ENCODE data around the gene BMPER. TPM values are rescaled to one million over a fixed set of nuclear protein-coding genes. Genes with fewer than 3 reads are reported as not detected.

Gene BMPER
- total and polyA plus RNA-seq, 2 of the 8 experiments (the other 6 are each of a cell fraction or from before 2014, with no cell fraction given), result 0.33 to 0.69 TPM

- 97% methylated on average over 30 of the region's 30 CpGs; no CpG with 5 or more reads in 1 of the 2 experiments for WGBS, 2 experiments (ENCODE audit: extremely low coverage in 1 of 2, insufficient coverage in 1 of 2, insufficient read length in 1 of 2, insufficient replicate concordance in 2 of 2, low coverage in 1 of 2, low lambda C conversion rate in 2 of 2, missing lambda C conversion rate in 1 of 2)
- ChIA-PET POLR2A (ENCODE audit: partially characterized antibody) (no interaction called here), CTCF (ENCODE audit: partially characterized antibody) (interaction anchor here (1.0 to 4.2 kb wide), 5 partner anchors 9 to 169 kb away, joined by 3 to 19 read pairs (median 6); no protein-coding TSS in a partner anchor)
- no peak for FAIRE-seq
- no peak overlapping the region for H2BK15ac ChIP-seq (ENCODE audit: low read length)
- H2BK20ac ChIP-seq (ENCODE audit: low read length), result no peak overlapping the region
- no peaks in the 10 kb centered on the region for H3K79me2 ChIP-seq (ENCODE audit: control insufficient read depth in 1 of 2, insufficient read depth in 2 of 2, low read length in 2 of 2)
- H4K91ac ChIP-seq (replicated peaks; ENCODE audit: insufficient read length, low read length), result no peak overlapping the region
- H3K23me2 ChIP-seq (ENCODE audit: low read depth, low read length), result no peaks in the 10 kb centered on the region
- no peaks in the 10 kb centered on the region for H3K27me3 ChIP-seq (replicated peaks in 1 of 4; ENCODE audit: control insufficient read depth in 3 of 4, extremely low read depth in 1 of 4, insufficient read depth in 3 of 4, low read length in 3 of 4)
- no peak overlapping the region for H3K4ac ChIP-seq (replicated peaks; ENCODE audit: insufficient read length, low read depth, low read length)
- no peak overlapping the region for H2BK12ac ChIP-seq (ENCODE audit: low read depth, low read length)
- no peak overlapping the region for H2BK5ac ChIP-seq (ENCODE audit: low read depth, low read length)
- H3K23ac ChIP-seq (ENCODE audit: insufficient read length), result no peak overlapping the region
- H3K4me3 ChIP-seq (ENCODE audit: extremely low read depth in 1 of 4, insufficient read depth in 2 of 4, low read depth in 3 of 4, low read length in 4 of 4), result no peak overlapping the region
- H3K18ac ChIP-seq (ENCODE audit: extremely low read depth, low read length), result no peak overlapping the region
- H3K9me3 ChIP-seq (ENCODE audit: insufficient read depth in 2 of 2, low read depth in 1 of 2, low read length in 1 of 2), result no peaks in the 10 kb centered on the region
- H4K20me1 ChIP-seq (replicated peaks in 1 of 2; ENCODE audit: control insufficient read depth in 1 of 2, insufficient read depth in 2 of 2, low read length in 2 of 2), result no peaks in the 10 kb centered on the region
- no peaks in the 10 kb centered on the region for H3K36me3 ChIP-seq (ENCODE audit: control insufficient read depth in 2 of 4, insufficient read depth in 4 of 4, low read length in 3 of 4)
- H4K5ac ChIP-seq (ENCODE audit: insufficient read length, low read depth, low read length), result no peak overlapping the region
- no peaks in the 10 kb centered on the region for H3K79me1 ChIP-seq (ENCODE audit: low read depth, low read length)
- no peak overlapping the region for H2AK5ac ChIP-seq (ENCODE audit: low read depth, low read length)
- H3K4me1 ChIP-seq (replicated peaks in 1 of 4; ENCODE audit: control insufficient read depth in 3 of 4, insufficient read depth in 4 of 4, low read length in 3 of 4), result no peaks in the 10 kb centered on the region; a peak in 3 of 7 replicates
- no peak overlapping the region for H3K14ac ChIP-seq (ENCODE audit: insufficient read length)
- H4K8ac ChIP-seq (ENCODE audit: extremely low read depth, insufficient read depth, low read length), result no peak overlapping the region
- no peak overlapping the region for H3K27ac ChIP-seq (ENCODE audit: low read depth, low read length)
- no peak overlapping the region for H3K9ac ChIP-seq (replicated peaks in 1 of 4; ENCODE audit: extremely low read depth in 1 of 4, low read depth in 3 of 4, low read length in 3 of 4)
- no peak overlapping the region for H2AFZ ChIP-seq (ENCODE audit: low read length)
- H3K56ac ChIP-seq (replicated peaks; ENCODE audit: insufficient read length, low read depth, low read length), result no peak overlapping the region
- no peak overlapping the region for H3K4me2 ChIP-seq (ENCODE audit: insufficient read depth in 1 of 2, low read depth in 2 of 2, low read length in 2 of 2)
- H2BK120ac ChIP-seq (replicated peaks; ENCODE audit: low read depth, low read length), result no peak overlapping the region
- DNase-seq (ENCODE audit: low read depth in 1 of 2, low spot score in 2 of 2), result no peak
- TF ChIP-seq SIN3A (conservative IDR thresholded peaks at IDR 0.05 in 1 of 2, IDR thresholded peaks at IDR 0.05 in 1 of 2; ENCODE audit: low read depth in 1 of 2, low read length in 2 of 2), result no peak
- no peak for TF ChIP-seq CTBP2 (IDR thresholded peaks at IDR 0.05; ENCODE audit: borderline replicate concordance, insufficient read depth, insufficient read length, low read length)
- TF ChIP-seq CBX8 (IDR thresholded peaks at IDR 0.05; ENCODE audit: borderline replicate concordance, low read depth, low read length), result no peak
- TF ChIP-seq KDM1A (IDR thresholded peaks at IDR 0.05; ENCODE audit: borderline replicate concordance, low read length), result no peak
- TF ChIP-seq RAD21 (IDR thresholded peaks at IDR 0.05 in 1 of 2, conservative IDR thresholded peaks at IDR 0.05 in 1 of 2; ENCODE audit: low read depth in 2 of 2, low read length in 2 of 2), result no peak
- TF ChIP-seq CHD1 (IDR thresholded peaks at IDR 0.05; ENCODE audit: low read depth, low read length), result no peak
- TF ChIP-seq GABPA (IDR thresholded peaks at IDR 0.05; ENCODE audit: borderline replicate concordance, insufficient read depth, low read length), result no peak
- no peak for TF ChIP-seq POU5F1 (IDR thresholded peaks at IDR 0.05; ENCODE audit: low read depth, low read length)
- TF ChIP-seq TBP (IDR thresholded peaks at IDR 0.05; ENCODE audit: low read depth, low read length), result no peak
- TF ChIP-seq YY1 (IDR thresholded peaks at IDR 0.05; ENCODE audit: low read depth, low read length), result no peak
- TF ChIP-seq JUND (IDR thresholded peaks at IDR 0.05; ENCODE audit: low read length), result no peak
- no peak for TF ChIP-seq SP2 (IDR thresholded peaks at IDR 0.05; ENCODE audit: low read length)
- no peak for TF ChIP-seq RFX5 (IDR thresholded peaks at IDR 0.05; ENCODE audit: borderline replicate concordance, low read depth, low read length)
- no peak for TF ChIP-seq ASH2L (IDR thresholded peaks at IDR 0.05; ENCODE audit: low read length)
- TF ChIP-seq BACH1 (IDR thresholded peaks at IDR 0.05; ENCODE audit: low read length), result no peak
Observed at GRCh38 chr7:34078864-34079263, 173.5 kb downstream of the BMPER start.

Data from H1 (cell line).